Activated CD4-positive, alpha-beta T cell treated with anti-CD3 and anti-CD28 coated beads for 1 hour (primary cell): ENCODE measurements around the gene B3GNT7.
"Not testable (repeated sequence)": the region's sequence is repeated elsewhere in the genome, so short reads cannot be mapped to it uniquely, and the experiment has no call there.

Experiments used
- DNase-seq: peaks from one replicate; pipeline ENCODE4 v3.0.0-alpha.2; 2020

The B3GNT7 gene, protein sequence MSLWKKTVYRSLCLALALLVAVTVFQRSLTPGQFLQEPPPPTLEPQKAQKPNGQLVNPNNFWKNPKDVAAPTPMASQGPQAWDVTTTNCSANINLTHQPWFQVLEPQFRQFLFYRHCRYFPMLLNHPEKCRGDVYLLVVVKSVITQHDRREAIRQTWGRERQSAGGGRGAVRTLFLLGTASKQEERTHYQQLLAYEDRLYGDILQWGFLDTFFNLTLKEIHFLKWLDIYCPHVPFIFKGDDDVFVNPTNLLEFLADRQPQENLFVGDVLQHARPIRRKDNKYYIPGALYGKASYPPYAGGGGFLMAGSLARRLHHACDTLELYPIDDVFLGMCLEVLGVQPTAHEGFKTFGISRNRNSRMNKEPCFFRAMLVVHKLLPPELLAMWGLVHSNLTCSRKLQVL

DNA sequence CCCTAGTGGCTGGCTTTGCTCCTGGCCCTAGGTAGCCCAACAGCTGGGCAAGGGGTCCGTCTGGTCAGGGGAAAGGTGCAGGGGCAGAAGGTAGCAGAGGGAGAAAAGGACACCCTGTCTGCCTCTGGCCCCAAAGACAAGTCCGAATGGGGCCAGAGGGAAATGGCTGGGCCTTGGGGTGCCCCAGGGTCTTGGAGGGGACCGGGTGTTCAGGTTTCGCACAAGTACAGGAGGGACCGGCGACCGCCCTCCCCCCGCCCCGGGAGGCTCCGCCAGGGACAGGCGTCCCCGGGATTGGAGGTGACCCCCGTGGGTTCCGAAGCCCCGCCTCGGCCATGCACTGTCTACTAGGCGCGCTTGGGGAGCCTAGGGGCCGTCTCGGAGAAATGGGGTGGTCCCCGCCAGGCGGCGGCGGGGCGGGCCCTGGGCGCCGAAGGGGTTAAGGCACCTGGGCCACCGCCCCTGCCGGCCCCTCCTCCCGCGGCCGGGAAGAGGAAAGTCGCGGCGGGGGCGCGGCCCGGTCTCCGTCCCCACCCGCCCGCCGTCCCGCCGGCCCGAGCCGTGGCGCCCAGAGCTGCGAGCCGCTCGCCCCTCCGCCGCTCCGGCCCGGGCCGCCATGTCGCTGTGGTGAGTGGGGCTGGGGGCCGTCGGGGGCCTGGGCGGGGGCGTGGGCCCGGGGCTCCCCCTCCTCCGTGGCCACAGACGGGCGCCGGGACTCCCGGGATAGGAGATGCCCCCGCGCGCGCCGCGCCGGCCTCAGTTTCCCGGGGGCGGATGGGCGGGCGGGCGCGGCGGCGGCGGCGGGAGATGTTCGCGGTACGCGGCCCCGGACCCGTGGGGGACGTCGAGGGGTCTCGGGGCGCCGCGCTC, at the start of gene B3GNT7:
B3GNT7 (plus strand) TSS at position 523 of the 870 bp plus-strand sequence; CDS start at position 617, 94 bp downstream.
- no peak for DNase-seq

DNA sequence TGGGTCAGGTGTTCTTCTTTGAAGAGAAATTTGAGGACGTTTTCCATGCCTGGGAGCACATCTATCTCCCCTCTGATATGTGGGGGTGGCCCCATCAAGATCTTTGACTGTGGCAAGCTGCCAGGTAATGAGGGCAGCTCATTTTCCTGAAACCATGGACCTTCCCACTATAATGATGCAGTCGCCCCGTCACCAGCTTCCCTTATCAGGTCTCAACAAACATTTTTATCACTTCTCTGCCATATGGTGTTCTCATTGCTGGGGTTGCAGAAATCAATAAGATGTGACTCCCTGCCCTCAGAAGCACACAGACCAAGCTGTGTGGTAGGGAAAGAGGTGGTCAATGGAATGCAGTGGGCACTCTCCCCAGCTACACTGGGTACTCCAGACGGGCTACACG, 48.4 kb upstream of the B3GNT7 start:
- no peak for DNase-seq

DNA sequence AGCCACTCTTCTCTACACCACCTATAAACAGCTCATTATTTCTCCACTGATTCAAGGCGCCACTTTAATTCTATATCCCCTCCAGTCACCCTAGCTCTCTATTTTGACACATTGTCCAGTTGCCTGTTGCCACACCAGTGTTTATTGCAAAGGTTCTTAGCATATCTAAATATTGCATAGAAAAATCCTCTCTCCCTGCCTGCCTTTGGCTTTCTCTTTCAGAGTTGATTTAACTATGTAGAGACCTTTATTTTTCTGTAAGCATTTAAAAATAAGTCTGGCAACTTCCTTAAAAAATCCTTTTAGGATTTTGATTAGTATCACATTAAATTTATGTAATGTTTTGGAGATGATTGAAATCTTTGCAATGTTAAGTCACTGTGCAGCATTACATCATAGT, 47.9 kb upstream of the B3GNT7 start:
- no peak for DNase-seq

DNA sequence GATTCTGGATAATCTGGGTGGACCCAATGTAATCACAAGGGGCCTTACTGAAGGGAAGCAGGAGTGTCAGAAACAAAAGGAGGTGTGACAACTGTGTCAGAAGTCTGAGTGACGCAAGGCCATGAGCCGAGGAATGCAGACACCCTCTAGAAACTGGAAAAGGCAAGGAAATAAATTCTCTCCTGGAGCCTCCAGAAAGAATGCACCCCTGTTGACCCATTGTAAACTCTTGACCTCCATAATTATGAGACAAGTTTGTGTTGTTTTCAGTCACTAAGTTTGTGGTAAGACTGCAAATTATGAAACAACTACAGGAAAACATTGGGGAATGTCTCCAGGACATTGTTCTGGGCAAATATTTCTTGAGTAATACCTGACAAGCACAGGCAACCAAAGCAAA, 47.3 kb upstream of the B3GNT7 start:
- DNase-seq: no peak

DNA sequence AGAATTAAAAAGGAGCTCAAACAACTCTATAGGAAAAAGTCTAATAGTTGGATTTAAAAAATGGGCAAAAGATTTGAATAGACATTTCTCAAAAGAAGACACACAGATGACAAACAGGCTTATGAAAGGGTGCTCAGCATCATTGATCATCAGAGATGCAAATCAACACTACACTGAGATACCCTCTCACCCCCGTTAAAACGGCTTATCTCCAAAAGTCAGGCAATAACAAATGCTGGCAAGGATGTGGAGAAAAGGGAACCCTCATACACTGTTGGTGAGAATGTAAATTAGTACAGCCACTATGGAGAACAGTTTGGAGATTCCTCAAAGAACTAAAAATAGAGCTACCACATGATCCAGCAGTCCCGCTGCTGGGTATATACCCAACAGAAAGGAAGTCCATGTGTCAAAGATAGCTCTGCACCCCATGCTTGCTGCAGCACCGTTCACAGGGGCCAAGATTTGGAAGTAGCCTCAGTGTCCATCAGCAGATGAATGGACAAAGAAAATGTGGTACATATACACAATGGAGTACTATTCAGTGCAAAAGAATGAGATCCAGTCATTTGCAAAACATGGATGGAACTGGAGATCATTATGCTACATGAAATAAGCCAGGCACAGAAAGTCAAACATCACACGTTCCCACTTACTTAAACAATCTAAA, 46.7 kb upstream of the B3GNT7 start:
- DNase-seq: no peak

DNA sequence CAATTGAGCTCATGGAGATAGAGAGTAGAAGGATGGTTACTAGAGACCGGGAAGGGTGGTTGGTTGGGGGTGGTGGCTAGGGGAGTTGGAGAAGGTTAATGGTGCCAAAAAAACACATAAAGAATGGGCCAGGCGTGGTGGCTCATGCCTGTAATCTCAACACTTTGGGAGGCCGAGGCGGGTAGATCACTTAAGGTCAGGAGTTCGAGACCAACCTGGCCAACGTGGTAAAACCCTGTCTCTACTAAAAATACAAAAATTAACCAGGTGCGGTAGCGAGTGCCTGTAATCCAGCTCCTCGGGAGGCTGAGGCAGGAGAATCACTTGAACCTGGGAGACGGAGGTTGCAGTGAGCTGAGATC, 46.2 kb upstream of the B3GNT7 start:
- DNase-seq: not testable (repeated sequence)

DNA sequence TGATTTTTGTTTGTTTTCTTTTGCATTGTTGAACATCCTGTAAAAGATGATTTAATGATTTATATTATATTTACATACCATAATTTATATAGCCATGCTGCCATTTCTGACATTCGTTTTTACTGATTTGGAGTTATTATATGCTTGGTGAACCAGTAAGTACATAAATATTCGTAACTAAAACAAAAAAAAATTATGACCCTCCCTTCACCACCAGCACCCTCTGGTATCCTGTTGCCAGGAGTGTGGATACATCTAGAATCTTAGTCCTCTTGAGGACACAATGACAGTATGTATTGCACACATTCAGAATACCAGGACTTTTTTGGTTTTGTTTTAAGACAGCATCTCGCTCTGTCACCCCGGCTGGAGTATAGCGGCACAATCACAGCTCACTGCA, 43.9 kb upstream of the B3GNT7 start:
- DNase-seq: no peak

DNA sequence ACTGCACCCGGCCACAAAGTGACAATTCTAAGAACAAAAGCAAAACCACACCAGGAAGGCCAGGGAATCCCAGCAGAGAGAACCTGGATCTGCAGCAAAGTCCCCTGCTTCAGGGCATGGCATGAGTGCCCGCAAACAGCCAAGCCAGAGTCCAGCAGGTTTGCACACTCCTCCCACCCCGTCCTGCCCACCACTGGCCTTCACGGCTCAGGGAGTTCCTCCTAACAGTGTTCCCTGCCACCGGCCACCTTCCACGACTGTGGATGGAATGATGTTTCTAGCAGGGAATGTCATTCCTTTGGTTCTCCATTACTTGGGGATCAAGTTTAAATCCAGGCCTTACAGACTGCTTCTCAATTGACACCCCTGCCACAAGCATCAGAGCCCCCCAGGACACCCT, 42.0 kb upstream of the B3GNT7 start:
- no peak for DNase-seq

DNA sequence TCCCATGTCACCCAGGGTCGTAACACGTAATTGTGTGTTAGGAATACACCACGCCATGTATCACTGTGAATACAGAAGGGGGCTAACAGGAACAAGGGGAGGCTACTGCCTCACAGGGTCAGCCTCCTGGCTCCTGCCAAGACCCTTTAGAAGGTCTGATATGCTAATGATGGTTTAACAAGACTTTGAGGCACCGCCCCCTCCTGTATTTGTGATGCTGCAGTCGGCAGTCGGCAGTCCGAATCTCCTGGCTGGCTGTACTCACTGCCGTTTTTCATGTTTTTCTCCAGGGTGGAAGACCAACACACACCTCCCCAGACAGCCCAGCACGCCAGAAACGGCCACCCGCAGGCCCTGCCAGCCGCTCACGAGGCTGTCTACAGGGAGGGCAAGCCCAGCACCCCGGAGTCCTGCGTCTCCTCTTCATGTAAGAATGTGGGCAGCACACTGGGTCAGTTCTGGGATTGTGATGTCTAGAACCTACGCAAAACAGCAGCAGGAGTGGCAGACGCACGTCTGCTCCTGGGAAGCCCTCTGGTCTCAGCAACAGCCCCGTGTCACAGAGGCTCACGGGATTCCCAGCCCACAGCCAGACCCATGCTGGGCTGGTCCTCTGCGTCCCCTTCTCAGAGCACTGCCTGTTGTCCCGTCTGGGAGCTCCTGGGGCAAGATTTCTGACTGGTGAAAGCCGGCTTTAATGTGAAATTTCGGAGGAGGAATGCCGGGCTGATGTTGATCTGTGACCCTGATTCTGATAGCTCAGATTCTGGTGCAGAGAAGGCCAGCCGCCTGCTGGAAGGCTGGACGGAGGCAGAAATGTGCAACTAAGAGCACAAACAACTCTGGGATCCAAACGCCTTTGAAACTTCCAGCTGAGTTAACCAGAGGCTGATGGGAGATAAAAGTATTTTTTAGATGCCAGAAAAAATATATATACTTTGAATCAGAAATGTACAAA, 39.7 kb upstream of the B3GNT7 start:
- no peak for DNase-seq

DNA sequence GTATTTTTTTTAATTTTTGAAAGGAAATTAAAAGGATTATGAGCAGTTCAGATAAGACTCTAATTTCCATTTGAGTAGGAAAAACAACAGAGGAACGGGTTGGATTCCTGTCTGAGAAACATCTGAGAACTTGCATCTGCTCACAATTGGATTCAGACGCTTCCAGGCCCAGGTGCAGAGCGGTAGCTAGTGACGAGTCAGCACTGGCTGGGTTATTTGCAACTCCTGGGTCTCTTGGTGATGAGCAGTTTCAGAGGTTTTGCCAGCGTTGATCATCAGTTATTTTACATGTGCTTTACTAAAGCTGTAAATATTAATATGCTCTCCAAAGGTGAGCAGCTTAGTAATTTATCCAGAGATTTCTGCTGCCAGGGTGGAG, 39.1 kb upstream of the B3GNT7 start:
- DNase-seq: no peak

DNA sequence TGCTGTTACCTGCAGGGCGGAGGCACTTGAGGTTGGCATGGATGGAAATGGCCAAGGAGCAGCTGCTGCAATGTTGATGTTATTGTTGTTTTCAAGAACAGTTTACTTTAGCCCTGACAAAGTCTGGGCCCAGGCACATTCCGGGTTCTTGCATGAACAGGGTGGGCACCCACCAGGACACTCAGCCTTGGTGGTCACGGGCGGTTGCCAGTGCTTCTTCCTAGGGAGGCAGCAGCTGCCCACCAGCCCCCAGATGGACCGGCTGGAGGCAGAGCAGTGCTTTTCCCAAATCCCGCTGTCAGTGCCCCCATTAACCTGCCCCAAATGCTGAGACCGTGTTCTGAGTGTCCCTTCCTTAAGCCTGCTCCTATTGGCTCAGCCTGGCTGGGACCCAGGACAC, 38.5 kb upstream of the B3GNT7 start:
- DNase-seq: no peak

DNA sequence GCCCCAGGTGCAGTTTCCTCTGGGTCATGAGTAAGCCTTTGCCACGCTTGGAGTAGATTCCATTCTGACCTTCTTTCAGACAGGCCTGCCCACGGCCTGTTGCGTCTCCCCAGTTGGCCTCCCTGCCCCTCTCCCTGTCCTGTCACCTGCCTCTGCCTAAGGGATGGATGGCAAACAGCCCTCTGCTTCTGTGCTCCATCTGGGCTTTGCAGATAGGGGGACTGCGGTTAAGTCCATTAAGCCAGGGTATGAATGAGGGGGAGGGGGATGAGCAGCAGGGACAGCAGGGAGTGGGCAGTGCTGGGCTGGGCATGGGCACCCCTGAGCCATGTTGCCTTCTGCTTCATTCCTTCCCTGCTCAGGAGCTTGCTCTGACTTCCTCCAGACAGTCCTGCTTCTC, 37.6 kb upstream of the B3GNT7 start:
- no peak for DNase-seq

DNA sequence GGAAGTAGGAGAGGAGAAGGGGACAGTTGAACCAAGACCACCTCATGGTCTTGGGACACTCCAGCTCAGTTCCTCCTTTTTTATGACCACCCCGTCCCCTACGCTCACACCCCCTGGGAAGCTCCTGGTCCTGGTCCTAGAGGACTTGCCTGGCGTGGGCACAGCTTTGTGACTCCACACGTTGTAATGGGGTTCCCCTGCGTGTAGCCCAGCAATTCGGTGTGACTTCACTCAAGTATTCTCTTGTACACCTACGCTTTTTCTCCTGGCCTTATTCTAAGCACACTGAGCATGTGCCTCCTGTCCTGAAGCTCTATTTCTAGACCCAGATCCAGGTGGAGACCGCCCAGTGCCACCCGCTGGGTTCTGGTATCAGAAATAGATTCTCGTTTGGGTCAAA, 36.1 kb upstream of the B3GNT7 start:
- DNase-seq: no peak

DNA sequence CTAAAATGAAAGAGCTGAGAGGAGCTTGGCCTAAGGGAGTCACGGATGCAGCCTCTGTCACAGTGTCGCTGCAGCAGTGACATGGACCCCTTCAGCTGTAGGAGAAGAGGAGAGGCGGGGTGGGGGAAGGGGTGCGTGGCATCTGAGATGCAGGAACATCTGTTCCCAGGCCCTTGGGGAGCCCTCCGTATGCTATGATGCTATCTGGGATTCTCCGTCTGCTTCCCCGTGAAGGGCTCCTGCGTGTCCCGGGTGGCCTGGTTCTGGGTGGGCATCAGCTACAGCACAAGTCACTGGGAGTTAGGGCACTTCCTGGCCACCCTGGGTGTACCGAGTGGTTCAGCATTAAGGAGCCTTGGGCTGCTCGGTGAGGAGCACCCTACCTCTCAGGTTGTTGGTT, 35.6 kb upstream of the B3GNT7 start:
- no peak for DNase-seq

DNA sequence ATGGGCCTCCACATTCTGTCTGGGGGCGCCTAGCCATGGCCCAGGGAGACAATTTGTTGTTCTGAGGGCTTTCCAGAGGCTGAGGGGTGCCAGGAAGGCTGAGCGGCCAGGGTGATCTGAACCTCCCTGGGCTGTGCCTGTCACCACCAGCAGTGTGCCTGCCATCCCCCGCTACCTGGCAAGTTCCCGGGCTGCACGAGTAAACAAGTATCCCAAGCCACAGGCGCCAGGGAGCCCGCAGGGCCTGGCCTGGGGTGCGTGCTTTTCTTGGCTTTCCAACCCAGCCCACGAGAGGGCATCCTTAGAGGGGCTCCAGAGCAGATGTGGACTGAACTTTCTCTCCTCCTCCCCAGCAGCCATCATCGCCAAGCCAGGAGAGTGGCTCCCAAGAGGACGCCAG, 35.1 kb upstream of the B3GNT7 start:
- DNase-seq: no peak

DNA sequence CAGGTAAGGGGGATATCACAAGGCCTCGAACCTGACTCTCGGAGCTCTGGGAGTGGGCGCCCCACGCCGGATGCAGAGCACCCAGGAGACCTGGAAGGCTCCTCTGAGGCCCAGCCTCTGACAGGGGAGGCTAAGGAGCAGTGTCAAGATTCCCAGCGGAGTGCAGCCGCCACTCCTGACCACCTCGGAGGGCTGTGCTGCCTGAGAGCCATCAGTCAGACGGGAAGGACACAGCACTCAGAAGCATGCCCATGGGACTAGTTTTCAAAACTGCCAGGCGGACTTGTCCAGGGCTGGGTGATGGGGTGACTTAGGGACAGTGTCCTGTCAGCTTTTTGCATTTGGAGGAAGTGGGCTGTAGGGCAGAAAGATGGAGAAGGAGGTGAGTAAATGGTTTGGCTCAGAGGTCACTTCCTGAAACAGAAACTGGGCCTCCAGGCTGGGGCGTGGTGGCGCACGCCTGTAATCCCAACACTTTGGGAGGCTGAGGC, 34.6 kb upstream of the B3GNT7 start:
- no peak for DNase-seq

DNA sequence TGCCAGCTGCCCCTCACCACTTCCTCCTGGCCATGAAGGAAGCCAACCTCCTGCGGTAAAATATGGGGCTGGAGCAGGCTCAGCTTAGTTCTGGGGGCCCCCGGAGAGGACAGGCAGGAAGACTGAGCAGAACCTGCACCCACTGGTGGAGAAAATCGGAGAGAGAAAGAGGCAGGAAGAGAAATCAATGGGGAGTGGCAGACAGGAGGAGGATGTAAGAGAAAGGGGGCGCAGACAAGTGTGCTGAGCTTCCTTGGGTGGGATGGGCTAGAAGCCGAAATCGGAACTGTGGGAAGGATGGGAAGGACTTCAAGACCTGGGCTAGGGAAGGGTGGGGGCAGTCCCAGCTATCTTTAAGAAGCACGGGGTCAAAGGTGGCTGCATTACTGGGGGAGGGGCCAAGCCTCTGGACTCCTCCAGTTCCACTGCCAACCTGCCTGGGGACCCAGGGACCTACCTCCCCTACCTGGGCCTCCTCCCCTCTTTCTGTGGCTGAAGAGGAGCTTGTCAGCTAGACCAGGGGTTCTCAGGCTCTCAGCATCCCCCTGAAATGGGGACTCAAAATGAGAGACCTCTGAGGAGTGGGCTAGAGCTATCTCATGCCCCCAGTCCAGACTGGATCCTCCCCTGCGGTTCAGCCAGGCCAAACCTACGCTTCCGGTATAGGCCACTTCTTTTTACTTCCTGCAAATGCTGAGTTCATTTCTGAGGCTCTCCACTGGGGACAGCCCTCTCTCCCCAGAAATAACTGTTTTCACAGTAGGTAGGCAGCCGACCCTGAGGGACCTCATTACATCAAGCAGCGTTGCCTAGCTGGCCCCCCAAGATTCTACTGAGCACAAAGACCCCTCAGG, 33.6 kb upstream of the B3GNT7 start:
- no peak for DNase-seq

DNA sequence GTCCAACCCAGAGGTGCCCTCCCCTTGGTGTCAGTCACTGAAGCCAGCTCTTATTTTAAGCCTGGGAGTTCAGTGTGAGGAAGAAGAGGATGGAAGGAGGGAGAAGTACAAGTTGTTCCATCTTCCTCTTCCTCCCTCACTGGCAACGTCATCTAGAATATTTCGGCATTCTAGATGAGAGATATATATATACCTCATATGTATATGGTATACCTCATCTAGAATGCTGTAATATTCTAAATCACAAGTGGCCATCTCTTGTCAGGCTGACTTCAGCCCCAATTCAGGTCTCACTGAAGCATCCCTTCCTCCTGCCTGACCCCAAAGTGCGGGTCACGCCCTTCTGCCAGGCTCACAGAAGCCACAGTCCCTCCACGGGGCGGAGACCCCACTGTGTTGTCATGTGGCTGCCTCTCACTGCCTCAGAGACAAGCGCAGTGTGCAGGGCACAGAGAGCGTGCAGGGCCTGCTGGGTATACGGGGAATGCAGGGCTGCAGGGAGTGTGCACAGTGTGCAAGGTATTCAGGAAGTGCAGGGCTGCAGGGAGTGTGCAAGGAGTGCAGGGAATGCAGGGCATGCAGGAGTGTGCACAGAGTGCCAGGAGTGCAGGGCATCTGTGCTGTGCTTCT, 32.8 kb upstream of the B3GNT7 start:
- no peak for DNase-seq

DNA sequence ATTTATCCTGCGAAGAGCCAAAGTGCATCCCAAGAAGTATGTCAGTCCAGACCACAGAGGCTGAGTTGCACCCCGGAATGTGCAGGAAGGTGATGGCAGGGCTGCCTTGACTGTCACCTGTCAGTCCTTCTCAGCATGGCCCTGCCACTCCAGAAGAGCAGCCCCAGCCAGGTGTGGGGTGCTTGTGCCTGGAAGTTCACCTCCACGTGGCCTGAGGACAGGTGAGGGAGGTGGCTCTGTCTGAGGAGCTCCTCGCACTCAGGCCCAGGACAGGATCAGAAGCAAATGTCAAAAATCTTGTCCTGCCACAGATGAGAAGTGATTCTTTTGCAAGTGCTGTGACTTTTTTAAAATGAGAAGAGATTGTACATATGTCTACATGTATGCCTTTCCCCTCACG, 31.4 kb upstream of the B3GNT7 start:
- DNase-seq: no peak

DNA sequence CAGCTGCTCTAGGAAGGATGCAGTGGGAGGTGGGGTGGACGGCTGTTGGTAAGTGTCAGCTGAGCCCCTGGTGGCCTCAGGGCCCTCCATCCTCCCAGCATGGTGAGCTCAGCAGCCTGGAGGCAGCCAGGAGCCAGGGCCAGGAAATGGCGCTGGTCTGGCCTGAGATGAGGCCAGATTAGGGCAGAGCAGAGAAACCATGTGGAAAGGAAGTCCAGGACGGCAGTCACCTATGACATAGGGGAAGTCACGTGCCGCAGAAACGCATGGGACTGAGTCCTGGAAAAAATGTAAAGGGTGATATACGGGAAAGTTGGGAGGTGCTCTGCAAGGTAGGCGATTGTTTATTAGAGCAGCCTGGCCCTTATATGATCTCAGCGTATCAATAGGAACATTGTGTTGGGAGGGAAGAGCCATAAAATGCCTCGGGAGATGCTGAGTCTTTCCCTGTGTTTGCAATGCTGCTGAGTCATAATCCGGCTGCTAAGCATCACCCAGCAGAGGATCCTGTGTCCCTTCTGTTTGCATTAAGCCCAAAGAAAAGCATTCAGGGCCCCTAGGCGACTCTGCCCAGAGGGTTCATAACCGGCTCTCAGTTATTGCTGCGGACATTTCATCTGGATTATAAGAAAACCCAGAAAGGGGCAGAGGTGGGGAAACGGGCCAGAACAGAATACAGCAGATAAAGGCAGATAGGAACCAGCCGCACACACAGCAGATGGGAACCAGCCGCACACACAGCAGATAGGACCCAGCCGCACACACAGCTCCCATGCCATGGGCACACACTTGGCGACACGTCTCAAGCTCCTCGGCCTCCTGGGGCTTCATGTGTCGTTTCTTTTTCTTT, 30.3 kb upstream of the B3GNT7 start:
- DNase-seq: no peak
